HuH-7.5 (cell line): Measurements from ENCODE around the gene AMMECR1L.
"Not testable (repeated sequence)": the region's sequence is repeated elsewhere in the genome, so short reads cannot be mapped to it uniquely, and the experiment has no call there.

Source experiments
- DNase-seq: peaks from one replicate; pipeline ENCODE4 v3.0.0; 2011; ENCODE audit warnings: low spot score

AMMECR1L gene

GRCh38 chr2:127841466-127842178 is 44.1 kb downstream of the AMMECR1L start:
- DNase-seq: no peak

DNA sequence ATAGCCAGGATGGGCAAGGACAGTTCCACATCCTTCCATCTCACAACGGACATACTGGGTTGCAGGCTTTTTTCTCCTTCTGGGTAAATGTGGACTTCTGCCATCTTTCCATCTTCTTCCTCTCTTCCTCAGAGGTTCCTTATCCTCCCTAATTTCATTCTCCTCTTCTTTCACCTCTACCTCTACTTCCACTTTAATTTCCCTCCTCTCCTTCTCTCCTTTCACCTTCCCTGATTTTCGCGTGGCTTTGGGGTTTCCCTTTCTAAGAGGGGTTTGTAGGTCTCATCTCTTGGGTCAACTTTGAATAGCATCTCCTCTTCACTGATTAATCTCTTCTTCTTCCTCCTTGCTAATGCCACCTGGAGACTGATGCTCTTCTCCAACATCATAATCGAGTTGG is 44.9 kb downstream of the AMMECR1L start:
- no peak for DNase-seq

GRCh38 chr2:127834951-127835350 is 50.8 kb downstream of the AMMECR1L start:
- no peak for DNase-seq

GRCh38 chr2:127829845-127830246 is 55.9 kb downstream of the AMMECR1L start:
- no peak for DNase-seq

- DNase-seq: not testable (repeated sequence)
Observed at GRCh38 chr2:127826708-127827107, 59.0 kb downstream of the AMMECR1L start.

- DNase-seq: no peak
Observed at GRCh38 chr2:127826047-127826446, 59.7 kb downstream of the AMMECR1L start.

- no peak for DNase-seq
Observed at GRCh38 chr2:127820080-127820668, 65.6 kb downstream of the AMMECR1L start.

- DNase-seq: no peak
Observed at GRCh38 chr2:127818794-127819425, 66.8 kb downstream of the AMMECR1L start.

DNA sequence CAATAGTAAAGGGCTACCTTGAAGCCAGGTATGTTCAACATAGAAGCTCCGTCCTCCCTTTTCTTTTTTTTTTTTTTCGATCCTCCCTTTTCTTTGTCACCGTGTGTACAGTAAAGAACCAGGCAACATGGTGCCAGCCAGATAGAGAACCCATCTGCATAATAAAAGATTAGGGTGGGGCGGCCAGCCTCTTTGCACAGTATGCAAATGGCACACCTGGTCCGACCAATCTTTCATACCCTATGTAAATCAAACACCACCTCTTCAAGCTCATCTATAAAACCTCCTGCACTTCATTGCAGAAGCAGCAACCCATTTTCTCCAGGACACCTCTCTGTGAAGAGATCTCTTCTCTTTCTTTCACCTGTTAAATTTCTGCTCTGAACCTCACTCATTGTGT is 67.5 kb downstream of the AMMECR1L start:
- no peak for DNase-seq

- DNase-seq: no peak
Observed at GRCh38 chr2:127814677-127815076, 71.1 kb downstream of the AMMECR1L start.

DNA sequence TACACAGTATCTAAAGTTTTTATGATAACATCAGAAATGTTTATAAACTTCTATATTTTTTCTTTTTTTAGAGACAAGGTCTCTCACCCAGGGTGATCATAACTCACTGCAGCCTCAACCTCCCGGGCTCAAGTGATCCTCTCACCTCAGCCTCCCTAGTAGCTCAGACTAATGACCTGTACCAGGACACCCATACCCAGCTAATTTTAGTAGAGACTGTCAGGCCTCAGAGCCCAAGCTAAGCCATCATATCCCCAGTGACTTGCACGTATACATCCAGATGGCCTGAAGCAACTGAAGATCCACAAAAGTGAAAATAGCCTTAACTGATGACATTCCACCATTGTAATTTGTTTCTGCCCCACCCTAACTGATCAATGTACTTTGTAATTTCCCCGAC is 73.3 kb downstream of the AMMECR1L start:
- not testable (repeated sequence) for DNase-seq
